Muscle layer of colon (tissue), 2 donors: Measurements from ENCODE around the gene SULT1A4.
"Not testable (repeated sequence)": the region's sequence is repeated elsewhere in the genome, so short reads cannot be mapped to it uniquely, and the experiment has no call there.

Experiments
- H3K27ac ChIP-seq: one replicate; pipeline ENCODE4 v1.7.0; 2013; ENCODE audit warnings: low read depth, mild to moderate bottlenecking, low read length, moderate library complexity
- H3K27me3 ChIP-seq, 2 donors: one replicate each; pipeline ENCODE4 v1.7.0; 2013; ENCODE audit warnings: low read length in 2 of 2, mild to moderate bottlenecking in 2 of 2; ENCODE audit not compliant: insufficient read depth in 2 of 2, control insufficient read depth in 1 of 2
- H3K36me3 ChIP-seq: one replicate; pipeline ENCODE4 v1.7.0; 2013; ENCODE audit warnings: mild to moderate bottlenecking, low read length; ENCODE audit not compliant: insufficient read depth
- H3K4me1 ChIP-seq: one replicate; pipeline ENCODE4 v1.7.0; 2013; ENCODE audit warnings: mild to moderate bottlenecking, low read length; ENCODE audit not compliant: insufficient read depth
- H3K4me3 ChIP-seq, 2 donors: one replicate each; pipeline ENCODE4 v1.7.0; 2013; ENCODE audit warnings: low read length in 2 of 2, low read depth in 1 of 2, mild to moderate bottlenecking in 1 of 2, moderate library complexity in 1 of 2
- H3K9ac ChIP-seq: one replicate; pipeline ENCODE4 v1.7.0; 2013; ENCODE audit warnings: low read length
- H3K9me3 ChIP-seq: one replicate; pipeline ENCODE4 v1.7.0; 2013; ENCODE audit warnings: mild to moderate bottlenecking, low read length
- donor health status: abdominal sarcoma.
- donor health status: Adenocarcinoma of cecum.

Gene SULT1A4

GRCh38 chr16:29469660-29470059, 9.9 kb downstream of the SULT1A4 start:
- not testable (repeated sequence) for H3K27me3 ChIP-seq, H3K9me3 ChIP-seq, H3K27ac ChIP-seq, H3K4me3 ChIP-seq, H3K4me1 ChIP-seq, H3K36me3 ChIP-seq, H3K9ac ChIP-seq

- H3K9ac ChIP-seq, H3K27me3 ChIP-seq, H3K9me3 ChIP-seq, H3K27ac ChIP-seq, H3K36me3 ChIP-seq, H3K4me1 ChIP-seq, H3K4me3 ChIP-seq: not testable (repeated sequence)
These were observed 12.4 kb downstream of the SULT1A4 start for GRCh38 chr16:29472065-29472464.

- H3K9me3 ChIP-seq, H3K27ac ChIP-seq, H3K36me3 ChIP-seq, H3K27me3 ChIP-seq, H3K4me3 ChIP-seq, H3K4me1 ChIP-seq, H3K9ac ChIP-seq: not testable (repeated sequence)
These were observed 22.6 kb downstream of the SULT1A4 start for GRCh38 chr16:29482276-29482675.

- H3K4me3 ChIP-seq, H3K4me1 ChIP-seq, H3K9me3 ChIP-seq, H3K36me3 ChIP-seq, H3K27me3 ChIP-seq, H3K9ac ChIP-seq, H3K27ac ChIP-seq: not testable (repeated sequence)
These were observed 46.6 kb downstream of the SULT1A4 start, which contains the start of gene NPIPB12 for GRCh38 chr16:29506308-29506707. TSS of gene NPIPB12 (minus strand) at chr16:29506408.
